HT1080 (cell line): ENCODE data around the gene MTUS2. TPM values are rescaled to one million over a fixed set of nuclear protein-coding genes. Genes with fewer than 3 reads are reported as not detected.

Source experiments
- DNase-seq: peaks from one replicate; pipeline ENCODE4 v3.0.0-alpha.2; 2015; ENCODE audit warnings: low read depth
- total RNA-seq: library from RNA; depleted of rRNA; stranded (reverse); fragments of >200 nt; shearing (Covaris generic); gene quantifications from 2 replicates; pipeline ENCODE4 v1.2.3, GENCODE V29; 2014

Gene MTUS2
- total RNA-seq, 1 experiment from 2014 or later = 0.19 TPM

GRCh38 chr13:28856287-28856686, 36.1 kb downstream of the MTUS2 start:
- no peak for DNase-seq

DNA sequence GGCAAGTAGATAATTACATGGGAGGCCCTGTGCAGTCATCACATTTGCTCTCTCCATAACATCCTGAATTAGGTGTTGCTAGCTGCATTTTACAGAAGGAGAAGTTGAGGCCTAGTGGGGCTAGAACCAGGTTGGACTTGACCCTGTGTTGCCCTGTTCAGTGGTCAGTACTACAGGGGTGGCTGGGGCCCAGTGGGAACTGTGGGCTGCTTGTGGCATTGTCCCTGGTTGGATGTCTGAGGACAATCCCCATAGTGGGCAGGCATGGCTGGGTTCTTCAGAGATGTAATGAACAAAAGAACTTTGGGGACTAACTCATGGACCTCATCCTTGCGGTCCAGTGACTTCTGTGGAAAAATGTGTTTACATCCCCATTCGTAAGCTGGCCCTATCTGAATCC, 38.9 kb downstream of the MTUS2 start:
- no peak for DNase-seq

- no peak for DNase-seq
Measured at GRCh38 chr13:28859717-28860116, 39.6 kb downstream of the MTUS2 start.

DNA sequence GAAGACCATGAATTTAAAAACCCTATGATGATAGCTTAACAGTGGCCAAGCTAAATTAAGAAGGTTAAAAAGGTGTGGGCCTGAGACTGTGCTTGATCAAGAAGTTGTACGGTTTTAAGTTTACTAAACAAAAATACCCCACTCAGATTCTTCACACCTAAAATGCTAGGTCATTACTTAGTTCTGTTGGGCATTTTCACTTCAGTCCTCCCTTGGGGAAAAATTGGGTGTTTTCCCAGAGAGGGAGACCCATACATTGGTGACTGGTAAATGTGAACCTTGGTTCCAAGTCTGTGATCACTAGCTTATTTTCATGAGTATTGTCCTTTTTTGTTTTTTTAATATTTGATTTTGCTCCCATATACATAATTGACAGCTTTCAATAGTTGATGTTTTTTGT, 44.4 kb downstream of the MTUS2 start:
- no peak for DNase-seq

DNA sequence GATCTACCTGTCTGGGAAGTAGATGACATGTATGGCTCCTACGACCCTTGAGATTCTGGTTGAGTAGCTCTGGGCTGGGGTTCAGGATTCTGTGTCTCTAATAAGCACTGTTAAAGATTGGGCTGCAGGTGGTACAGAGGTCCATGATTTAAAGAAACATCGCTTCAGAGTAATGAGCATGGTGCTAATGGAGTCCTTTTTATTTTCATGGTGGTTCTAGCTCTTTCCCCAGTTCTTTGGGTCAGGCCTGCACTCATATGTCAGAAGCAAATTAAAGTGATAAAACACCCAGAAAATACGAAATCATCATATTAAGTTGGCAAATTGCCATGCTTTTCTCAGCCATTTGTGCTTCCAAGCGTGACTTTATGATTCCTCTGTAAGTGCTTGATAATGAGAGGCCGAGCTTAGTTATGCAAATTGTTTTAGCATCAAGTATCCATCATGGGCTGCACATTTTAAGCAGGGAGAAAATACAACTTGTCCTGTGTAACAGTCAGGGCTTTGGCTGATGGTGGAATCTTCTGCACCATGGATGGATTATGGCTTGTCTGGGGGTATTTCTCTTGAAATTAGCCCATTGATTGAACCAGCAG, 45.1 kb downstream of the MTUS2 start:
- no peak for DNase-seq

DNA sequence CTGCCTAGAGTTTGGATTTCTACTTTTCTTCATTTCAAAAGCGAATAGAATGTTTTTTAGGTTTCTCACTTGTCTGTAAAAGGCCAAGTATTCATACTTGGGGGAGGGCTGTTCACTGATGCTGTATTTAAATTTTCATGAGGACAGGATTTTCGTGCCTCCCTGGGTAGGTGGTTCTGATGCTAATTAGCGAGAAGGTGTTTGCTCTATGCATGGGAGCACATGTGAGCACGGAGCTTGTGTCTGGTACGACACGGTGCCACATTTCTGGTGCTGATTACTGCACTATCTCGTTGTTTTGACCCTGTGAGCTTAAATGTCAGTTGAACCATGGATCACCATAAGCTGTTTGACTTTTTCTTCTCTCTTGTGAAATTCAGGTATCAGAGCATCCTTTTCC, 45.8 kb downstream of the MTUS2 start:
- DNase-seq = no peak

- no peak for DNase-seq
Measured at GRCh38 chr13:28866932-28867331, 46.8 kb downstream of the MTUS2 start.

DNA sequence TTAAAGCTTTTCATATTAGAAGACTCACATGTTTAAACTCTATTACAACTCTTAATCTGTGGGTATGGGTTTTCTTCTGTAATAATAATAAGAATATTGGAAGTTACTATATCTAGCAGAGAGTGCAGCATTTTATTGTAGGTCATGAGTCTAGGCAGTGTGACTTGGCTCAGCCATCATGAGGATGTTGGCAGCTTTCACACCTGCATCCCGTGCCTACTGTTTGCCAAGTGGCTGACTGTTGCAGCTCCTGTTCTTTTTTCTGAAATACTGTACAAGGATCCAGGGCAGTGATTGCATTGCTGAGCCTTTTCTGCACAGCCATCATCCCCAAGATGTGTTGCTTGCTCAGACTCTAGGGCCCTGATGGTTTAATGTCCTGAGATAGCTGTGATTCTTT, 47.4 kb downstream of the MTUS2 start:
- no peak for DNase-seq

GRCh38 chr13:28872427-28873176, 52.5 kb downstream of the MTUS2 start:
- DNase-seq = no peak

- DNase-seq = no peak
Measured at GRCh38 chr13:28875846-28876615, 55.9 kb downstream of the MTUS2 start.

- no peak for DNase-seq
Measured at GRCh38 chr13:28877408-28877807, 57.3 kb downstream of the MTUS2 start.

GRCh38 chr13:28885181-28885580, 65.0 kb downstream of the MTUS2 start:
- no peak for DNase-seq

DNA sequence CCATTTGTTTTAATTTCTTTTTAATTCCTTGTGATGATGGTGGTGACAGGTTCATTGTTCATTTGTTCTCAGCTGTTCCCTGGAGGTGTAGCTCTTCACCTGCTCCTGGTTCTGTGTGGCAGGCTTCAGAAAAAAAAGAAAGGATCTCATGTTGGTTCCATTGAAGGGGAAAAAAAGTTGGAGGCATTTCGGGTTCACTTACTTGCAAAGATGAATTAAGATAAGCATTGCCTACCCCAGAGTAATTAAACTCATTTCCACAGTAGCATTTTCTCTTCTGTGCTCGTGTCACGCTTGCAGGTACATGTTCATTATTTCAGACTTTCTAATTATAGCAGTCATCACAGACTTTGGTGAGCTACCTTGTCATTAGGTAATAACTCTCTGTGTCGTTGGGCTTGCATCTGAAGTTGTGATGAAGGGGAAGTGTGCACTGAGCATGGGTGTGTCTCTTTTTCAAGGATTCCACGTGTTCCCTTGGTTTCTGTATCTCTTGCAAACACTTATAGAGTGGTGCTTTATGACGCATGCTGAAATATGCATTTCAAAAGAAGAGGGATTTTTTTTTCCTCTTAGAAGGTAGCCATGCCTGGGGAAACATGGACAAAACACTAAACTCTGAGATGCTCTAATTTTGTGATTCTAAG, 69.1 kb downstream of the MTUS2 start:
- DNase-seq = no peak

DNA sequence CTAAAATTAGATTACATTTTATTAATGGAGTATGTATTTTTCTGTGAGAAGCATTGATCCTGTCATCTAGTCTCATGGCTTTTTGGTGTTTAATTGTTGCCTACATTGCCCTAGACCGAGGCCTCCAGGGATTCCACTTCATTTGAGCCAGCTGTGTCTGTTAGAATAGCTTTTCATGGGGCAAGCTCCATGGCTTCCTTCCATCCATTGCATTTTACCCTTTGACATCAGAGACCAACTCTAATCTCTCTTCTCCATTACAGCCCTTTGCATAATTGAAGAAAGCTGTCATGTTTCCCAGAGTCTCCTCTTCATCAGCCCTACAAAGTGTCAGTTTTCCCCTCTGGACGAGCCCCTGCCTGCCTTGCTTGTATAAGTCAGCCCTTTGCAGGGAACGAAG, 70.6 kb downstream of the MTUS2 start:
- no peak for DNase-seq

GRCh38 chr13:28918030-28918429, 97.9 kb downstream of the MTUS2 start:
- DNase-seq = no peak

DNA sequence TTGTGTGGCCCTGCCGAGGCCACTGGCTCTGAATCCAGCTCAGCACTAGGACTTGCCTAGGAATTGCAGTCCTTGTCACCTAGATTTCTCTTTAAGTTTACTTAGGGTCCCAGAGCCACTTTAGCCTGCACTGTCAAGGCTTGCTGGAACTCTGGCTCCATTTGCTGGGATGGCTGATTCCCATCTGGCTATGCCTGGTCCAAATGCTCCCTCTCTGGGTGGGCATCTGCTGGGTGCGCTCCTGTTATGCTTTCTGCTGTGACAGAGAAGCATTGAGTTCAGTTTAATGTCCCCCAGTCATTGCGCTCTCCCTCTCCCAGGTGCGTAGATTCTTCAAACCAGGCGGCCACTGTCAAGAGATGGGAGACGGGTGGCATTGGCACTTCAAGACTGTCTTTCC, 102.2 kb downstream of the MTUS2 start:
- DNase-seq = no peak

GRCh38 chr13:28935104-28935503, 115.0 kb downstream of the MTUS2 start:
- no peak for DNase-seq

- DNase-seq = no peak
Measured at GRCh38 chr13:28942906-28943305, 122.8 kb downstream of the MTUS2 start.

DNA sequence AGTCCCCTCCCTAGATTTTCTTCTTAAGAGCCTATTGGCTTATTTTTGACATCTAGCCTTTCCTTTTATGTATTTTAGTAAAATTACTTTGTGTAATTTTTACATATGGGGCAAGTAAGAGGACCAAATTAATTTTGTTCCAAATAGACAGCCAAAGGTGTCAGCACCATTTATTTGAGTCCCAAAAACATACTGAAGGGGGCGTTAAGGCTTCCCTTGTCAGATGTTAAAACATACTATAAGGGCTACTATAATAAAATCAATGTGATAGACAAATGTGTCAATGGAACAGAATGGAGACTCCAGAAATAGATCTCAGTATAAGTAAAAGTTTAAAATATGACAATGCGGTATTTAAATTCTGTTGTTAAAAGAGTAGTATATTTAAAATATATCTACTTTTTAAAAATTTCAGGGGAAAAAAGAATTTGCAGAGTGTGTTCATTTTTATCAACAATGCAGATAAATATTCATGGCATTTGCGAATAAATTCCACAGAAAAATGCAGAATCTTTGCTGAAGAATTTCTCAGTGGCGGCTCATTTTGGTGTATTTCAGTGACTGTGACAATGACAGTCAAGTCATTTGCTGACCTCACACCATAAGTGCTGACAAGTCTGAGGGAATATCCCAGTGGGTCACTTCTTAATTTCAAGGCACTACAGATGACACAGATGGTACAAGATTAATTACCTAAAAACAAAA, 133.7 kb downstream of the MTUS2 start:
- no peak for DNase-seq

DNA sequence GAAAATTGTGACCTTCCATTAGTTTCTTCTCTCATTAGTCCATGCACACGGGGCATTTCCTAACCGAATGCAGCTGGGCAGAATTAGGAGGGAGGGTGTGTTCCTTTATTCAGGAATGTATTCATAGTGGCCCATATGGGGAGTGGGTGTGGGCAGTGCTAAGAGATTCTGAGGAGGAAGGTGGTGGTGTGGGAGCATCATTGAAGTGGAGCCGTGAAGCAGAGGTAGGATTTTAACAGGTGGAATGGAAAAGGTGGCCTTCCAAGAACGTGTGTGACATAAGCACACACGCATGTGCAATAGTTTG, 134.2 kb downstream of the MTUS2 start:
- no peak for DNase-seq

- no peak for DNase-seq
Measured at GRCh38 chr13:28954810-28955209, 134.7 kb downstream of the MTUS2 start.
